Glomerular visceral epithelial cell (primary cell): Measurements from ENCODE around the gene PRSS1.
"Not testable (repeated sequence)": the region's sequence is repeated elsewhere in the genome, so short reads cannot be mapped to it uniquely, and the experiment has no call there.

Source experiments
- DNase-seq: peaks from one replicate; pipeline ENCODE4 v3.0.0-alpha.2; 2016; ENCODE audit errors: extremely low spot score

Gene PRSS1

GRCh38 chr7:142746264-142746663 is 3.0 kb upstream of the PRSS1 start:
- DNase-seq = no peak

- DNase-seq = not testable (repeated sequence)
These were observed 862 bp upstream of the PRSS1 start for GRCh38 chr7:142748410-142748809.

GRCh38 chr7:142750321-142750938 is 1.2 kb downstream of the PRSS1 start:
- no peak for DNase-seq

GRCh38 chr7:142751526-142752175 is 2.4 kb downstream of the PRSS1 start:
- not testable (repeated sequence) for DNase-seq

- DNase-seq = no peak
These were observed 3.3 kb downstream of the PRSS1 start for GRCh38 chr7:142752376-142753225.

DNA sequence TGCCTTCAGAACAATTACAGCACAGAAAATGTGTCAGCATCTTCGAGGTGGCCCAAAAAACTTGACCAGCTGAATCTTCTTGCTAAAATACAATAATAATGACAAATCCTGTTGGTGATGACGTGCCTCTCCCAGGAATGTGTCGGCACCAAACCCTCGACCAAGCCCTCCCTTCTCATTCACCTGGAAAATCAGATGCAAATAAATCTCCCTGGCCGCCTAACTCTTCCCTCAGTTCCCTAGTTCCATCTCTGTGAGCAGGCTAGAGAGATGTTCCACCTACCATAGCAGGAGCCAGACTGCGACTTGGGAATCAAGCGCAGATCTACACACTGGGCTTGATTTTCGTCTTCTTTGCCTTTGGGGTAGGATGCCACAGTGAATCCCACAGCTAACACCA is 4.1 kb downstream of the PRSS1 start:
- no peak for DNase-seq

DNA sequence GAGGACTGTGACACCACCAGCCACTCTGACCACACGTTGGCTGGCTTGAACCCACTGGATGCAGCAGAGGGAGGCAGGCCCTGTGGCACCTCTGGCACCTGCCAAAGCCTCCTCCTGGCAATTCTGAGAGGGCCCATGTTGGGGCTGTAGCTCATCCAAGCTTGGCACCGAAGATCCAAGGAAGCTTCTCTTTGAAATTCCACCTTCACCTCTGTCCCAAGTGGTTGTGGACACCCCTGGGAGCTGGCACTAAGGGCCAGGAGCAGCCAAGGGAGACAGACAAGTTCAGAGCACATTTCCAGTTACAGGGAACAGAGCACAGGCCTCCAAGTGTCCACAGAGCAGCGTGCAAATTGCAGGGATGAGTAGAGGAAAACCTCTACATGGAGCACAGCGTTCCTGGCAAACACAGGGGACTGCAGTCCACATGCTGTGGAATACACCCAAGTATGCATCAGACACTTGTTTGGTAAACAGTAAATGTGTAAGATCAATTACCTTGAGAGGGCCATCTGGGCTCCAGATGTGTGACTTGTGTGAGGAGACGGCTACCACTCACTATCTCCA is 4.7 kb downstream of the PRSS1 start:
- not testable (repeated sequence) for DNase-seq

GRCh38 chr7:142754681-142755575 is 5.7 kb downstream of the PRSS1 start:
- no peak for DNase-seq

DNA sequence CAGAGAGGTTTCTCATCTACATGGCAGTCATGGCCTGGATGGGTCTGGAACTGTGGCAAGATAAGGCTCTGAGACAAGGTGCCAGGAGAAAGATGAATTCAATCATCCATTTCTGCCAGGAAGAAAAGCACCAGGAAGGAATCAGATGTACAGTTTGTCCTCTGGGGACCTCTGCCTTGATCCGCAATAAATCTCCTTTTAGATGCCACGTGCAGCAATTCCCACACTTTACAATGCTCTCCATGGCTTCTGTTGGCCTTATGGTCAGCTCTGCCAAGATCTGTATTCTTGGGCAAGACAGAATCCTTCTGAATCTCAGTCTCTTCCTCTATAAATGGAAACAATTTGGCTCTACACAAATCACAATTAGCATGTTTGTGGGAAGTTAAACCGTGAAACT is 9.0 kb downstream of the PRSS1 start:
- DNase-seq = not testable (repeated sequence)

DNA sequence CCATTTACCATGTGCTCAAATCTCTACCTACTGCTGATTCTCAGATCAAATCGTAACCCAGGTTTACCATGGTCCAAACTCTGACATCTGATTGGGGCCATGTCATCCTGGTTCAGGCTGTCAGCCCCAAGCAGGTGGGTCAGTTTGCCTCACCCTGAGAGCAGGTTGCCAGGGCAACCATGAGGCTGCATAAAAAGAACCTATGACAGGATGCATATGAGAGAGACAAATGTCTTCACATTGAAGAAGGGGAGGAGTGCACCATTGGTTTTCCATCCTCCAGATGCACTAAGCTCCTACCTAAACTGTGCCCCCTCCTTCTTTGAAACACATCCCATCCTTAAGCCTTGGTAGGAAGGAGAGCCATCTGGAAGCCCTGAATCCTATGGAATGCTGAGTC is 10.2 kb downstream of the PRSS1 start:
- DNase-seq = no peak

DNA sequence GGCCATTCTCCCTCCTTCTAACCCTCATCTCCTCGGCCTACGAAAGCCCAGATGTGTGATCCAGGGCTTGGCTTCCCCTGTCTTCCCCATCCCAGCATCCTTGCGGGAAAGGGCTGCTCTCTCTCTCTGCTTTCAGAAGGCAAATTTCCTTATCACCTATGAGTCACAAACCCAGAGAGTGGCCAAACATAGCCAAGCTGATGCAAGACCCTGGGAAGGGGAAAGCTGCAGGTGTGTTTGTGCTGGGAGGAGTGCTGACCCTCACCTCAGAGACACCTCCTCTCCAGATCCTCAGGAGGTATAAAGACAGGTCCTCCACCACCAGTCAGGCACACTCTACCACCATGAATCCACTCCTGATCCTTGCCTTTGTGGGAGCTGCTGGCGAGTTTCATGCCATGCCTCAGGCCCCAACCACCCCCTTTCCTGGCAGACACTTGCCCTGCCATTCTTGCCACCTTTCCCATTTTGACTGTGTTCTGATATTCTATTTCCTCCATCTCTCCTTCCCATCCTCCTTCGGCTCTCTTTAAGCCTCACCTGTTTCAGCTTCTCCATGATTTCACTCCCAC is 10.9 kb downstream of the PRSS1 start:
- DNase-seq = no peak

GRCh38 chr7:142761606-142762005 is 12.3 kb downstream of the PRSS1 start:
- not testable (repeated sequence) for DNase-seq

DNA sequence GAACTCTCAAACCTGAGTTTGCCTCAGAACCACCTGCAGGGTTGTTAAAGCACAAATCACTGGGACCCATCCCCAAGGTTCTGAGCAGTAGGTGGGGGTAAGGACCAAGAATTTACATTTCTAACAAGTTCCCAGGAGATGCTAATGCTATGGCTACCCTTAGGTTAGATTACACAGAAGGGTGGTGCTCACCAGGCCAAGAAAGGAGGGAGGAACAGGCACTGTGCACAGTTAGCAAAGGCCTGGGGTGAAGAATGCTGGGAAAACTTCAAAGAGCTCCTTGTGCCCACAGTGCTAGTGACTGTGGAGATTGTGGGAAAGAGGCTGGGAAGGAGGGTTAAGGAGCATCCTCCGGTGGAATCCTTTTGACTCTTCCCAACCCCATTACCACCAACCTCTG is 12.8 kb downstream of the PRSS1 start:
- no peak for DNase-seq

DNA sequence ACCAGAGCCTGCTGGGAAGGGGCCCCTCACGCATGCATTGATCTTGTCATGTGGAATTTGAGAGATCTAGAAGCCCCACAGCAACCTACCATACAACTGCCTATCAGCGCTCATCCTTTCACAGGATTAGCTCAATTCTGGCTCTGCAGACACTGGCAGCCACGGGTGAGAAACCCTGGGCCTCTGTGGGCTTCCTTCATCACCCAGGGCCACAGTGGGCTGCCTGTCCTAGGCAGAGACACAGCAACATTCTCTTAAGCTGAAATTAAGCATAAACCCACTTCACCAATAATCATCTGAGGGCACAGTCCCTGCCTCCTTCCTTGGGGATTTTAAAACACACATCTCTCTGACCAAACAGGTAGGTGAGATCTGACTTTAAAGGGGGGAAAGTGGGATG is 18.2 kb downstream of the PRSS1 start:
- DNase-seq = no peak

GRCh38 chr7:142767861-142768260 is 18.6 kb downstream of the PRSS1 start:
- no peak for DNase-seq

GRCh38 chr7:142768885-142769284 is 19.6 kb downstream of the PRSS1 start:
- DNase-seq = not testable (repeated sequence)

GRCh38 chr7:142770661-142771352 is 21.5 kb downstream of the PRSS1 start, which contains the start of gene PRSS2:
TSS of gene PRSS2 (plus strand) at chr7:142770970. CDS start at chr7:142770983, 13 bp downstream.
- DNase-seq = no peak

- no peak for DNase-seq
These were observed 22.1 kb downstream of the PRSS1 start for GRCh38 chr7:142771353-142771723.

DNA sequence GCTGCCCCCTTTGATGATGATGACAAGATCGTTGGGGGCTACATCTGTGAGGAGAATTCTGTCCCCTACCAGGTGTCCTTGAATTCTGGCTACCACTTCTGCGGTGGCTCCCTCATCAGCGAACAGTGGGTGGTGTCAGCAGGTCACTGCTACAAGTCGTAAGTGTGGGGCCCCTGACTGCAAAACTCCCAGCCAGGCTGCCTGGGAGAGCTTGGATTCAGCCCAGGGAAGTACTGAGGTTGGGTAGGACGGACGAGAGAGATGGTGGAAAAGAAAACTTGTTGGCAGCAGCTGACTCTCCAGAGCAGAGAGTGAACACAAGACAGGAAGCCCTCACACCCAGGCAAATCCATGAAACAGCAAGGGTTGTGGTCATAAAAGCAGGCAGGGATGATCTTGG is 22.8 kb downstream of the PRSS1 start:
- DNase-seq = no peak

DNA sequence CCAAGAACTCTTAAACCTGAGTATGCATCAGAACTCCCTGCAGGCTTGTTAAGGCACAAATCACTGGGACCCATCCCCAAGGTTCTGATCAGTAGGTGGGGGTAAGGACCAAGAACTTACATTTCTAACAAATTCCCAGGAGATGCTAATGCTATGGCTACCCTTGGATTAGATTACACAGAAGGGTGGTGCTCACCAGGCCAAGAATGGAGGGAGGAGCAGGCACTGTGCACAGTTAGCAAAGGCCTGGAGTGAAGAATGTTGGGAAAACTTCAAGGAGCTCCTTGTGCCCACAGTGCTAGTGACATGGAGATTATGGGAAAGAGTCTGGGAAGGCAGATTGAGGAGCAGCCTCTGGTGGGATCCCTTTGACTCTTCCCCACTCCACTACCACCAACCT is 23.4 kb downstream of the PRSS1 start:
- no peak for DNase-seq
